ENCODE results near the gene SGPP2. TPM values are rescaled to one million over a fixed set of nuclear protein-coding genes. Genes with fewer than 3 reads are reported as not detected.

Gene SGPP2
- total and polyA plus RNA-seq, 2 donors = 4.4 to 5.4 TPM

GRCh38 chr2:222450021-222450420 lies 25.7 kb downstream of the SGPP2 start:
- no peak for DNase-seq (ENCODE audit: low read depth in 6 of 9, low spot score in 9 of 9)
- H3K9me3 ChIP-seq (ENCODE audit: control insufficient read depth in 2 of 2, insufficient read depth in 1 of 2, low read length in 1 of 2) = no peaks in the 10 kb centered on the region
- no peak overlapping the region for H3K4me3 ChIP-seq (ENCODE audit: low read length in 2 of 2)
- H3K27me3 ChIP-seq (ENCODE audit: control insufficient read depth in 2 of 2, insufficient read depth in 1 of 2, low read length in 1 of 2) = no peaks in the 10 kb centered on the region
- WGBS = 91% methylated on average over 2 of the region's 2 CpGs
- H3K27ac ChIP-seq (ENCODE audit: low read depth in 1 of 2, low read length in 1 of 2) = no peak overlapping the region
- no peaks in the 10 kb centered on the region for H3K36me3 ChIP-seq (ENCODE audit: control insufficient read depth in 2 of 2, insufficient read depth in 2 of 2, low read length in 1 of 2)
- no peaks in the 10 kb centered on the region for H3K4me1 ChIP-seq (ENCODE audit: control insufficient read depth in 2 of 2, insufficient read depth in 2 of 2, low read length in 2 of 2)

DNA sequence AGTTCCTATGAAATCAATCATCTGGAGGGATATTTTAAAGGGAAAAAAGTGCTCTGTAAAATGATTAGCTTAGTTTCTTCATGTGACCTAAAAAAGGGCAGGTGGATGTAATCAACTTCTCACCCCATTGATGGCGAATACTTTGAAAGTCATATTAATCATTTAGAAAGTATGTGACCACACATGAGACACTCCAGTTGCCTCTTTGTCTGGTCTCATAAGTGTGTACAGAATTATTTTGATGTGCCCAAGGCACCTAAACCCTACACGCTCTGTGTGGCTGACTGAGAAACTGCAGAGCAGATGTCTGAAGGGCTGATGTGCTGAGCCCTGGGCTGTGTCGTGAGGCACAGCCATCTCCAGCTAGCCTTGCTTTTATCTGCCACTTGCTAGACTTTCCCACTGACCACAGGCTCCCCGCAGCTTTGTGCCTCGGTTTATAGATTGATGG lies 26.9 kb downstream of the SGPP2 start:
- no peak for DNase-seq (ENCODE audit: low read depth in 6 of 9, low spot score in 9 of 9)
- no peak overlapping the region for H3K4me3 ChIP-seq (ENCODE audit: low read length in 2 of 2)
- H3K4me1 ChIP-seq (ENCODE audit: control insufficient read depth in 2 of 2, insufficient read depth in 2 of 2, low read length in 2 of 2) = no peaks in the 10 kb centered on the region
- H3K27ac ChIP-seq (ENCODE audit: low read depth in 1 of 2, low read length in 1 of 2) = no peak overlapping the region
- no peaks in the 10 kb centered on the region for H3K9me3 ChIP-seq (ENCODE audit: control insufficient read depth in 2 of 2, insufficient read depth in 1 of 2, low read length in 1 of 2)
- H3K27me3 ChIP-seq (ENCODE audit: control insufficient read depth in 2 of 2, insufficient read depth in 1 of 2, low read length in 1 of 2) = no peaks in the 10 kb centered on the region
- WGBS = 92% methylated on average over 5 of the region's 5 CpGs
- no peaks in the 10 kb centered on the region for H3K36me3 ChIP-seq (ENCODE audit: control insufficient read depth in 2 of 2, insufficient read depth in 2 of 2, low read length in 1 of 2)

DNA sequence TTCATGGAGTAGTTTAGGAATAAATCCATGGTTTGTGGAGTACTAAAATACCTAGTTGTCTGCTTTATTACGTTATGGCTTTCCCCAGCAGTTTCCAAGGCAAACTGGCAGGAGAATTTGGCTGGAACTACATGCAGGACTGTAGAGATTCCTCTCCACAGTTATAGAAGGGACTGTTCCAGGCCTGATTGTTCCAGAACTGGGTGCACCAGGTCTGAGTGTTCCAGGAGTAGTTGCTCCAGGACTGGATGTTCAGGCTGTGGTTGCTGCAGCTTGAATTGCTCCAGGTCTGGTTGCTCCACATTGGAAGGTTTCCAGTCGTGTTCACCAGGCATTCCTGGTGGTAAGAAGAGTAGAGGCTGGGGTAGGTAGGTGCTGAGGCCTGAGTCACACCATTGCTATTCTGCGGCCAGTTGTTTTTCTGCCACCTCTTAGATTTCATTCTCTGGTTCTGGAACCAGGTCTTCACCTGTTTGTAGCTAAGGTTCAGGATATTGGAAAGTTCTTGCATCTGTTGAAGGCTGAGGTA lies 28.1 kb downstream of the SGPP2 start:
- Histone ChIP-seq H3K4me1 (ENCODE audit: control insufficient read depth in 2 of 2, insufficient read depth in 2 of 2, low read length in 2 of 2) (no peaks in the 10 kb centered on the region), H3K27me3 (ENCODE audit: control insufficient read depth in 2 of 2, insufficient read depth in 1 of 2, low read length in 1 of 2) (no peaks in the 10 kb centered on the region), H3K36me3 (ENCODE audit: control insufficient read depth in 2 of 2, insufficient read depth in 2 of 2, low read length in 1 of 2) (no peaks in the 10 kb centered on the region), H3K27ac (ENCODE audit: low read depth in 1 of 2, low read length in 1 of 2) (no peak overlapping the region), H3K9me3 (ENCODE audit: control insufficient read depth in 2 of 2, insufficient read depth in 1 of 2, low read length in 1 of 2) (no peaks in the 10 kb centered on the region), H3K4me3 (ENCODE audit: low read length in 2 of 2) (no peak overlapping the region)
- no peak for DNase-seq (ENCODE audit: low read depth in 6 of 9, low spot score in 9 of 9)
- WGBS = 86% methylated on average over 3 of the region's 3 CpGs

DNA sequence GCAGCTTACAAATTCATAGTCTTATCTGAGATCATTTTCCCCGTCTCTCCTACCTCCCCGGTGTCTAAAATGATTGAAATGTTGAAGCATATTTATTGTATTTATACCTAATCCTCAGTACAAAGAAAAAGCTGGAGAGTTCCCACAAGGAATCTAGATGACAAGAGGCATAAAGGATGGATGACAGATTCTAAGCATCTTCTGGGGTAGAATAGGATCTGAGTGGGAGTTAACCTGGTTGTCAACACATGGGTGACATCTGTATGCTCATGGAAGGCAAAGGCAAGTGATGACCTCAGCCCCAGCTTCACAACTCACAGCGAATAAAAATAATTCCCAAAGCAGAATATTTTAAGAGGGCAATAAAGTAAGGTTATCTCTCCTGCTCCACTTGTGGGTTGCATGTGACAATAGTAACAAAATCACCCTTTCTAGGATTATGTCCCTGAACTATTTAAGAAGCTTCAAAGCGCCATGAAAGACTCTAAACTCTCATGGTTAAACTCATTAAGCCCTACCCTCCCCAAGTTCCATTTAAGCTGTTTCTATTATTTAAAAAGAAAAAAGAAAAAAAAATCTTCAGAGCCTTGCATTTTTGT lies 32.2 kb downstream of the SGPP2 start:
- H3K36me3 ChIP-seq (ENCODE audit: control insufficient read depth in 2 of 2, insufficient read depth in 2 of 2, low read length in 1 of 2) = no peaks in the 10 kb centered on the region
- whole genome bisulfite sequencing = 97% methylated on average over 4 of the region's 4 CpGs
- no peak for DNase-seq (ENCODE audit: low read depth in 6 of 9, low spot score in 9 of 9)
- no peak overlapping the region for H3K27ac ChIP-seq (ENCODE audit: low read depth in 1 of 2, low read length in 1 of 2)
- no peaks in the 10 kb centered on the region for H3K4me1 ChIP-seq (ENCODE audit: control insufficient read depth in 2 of 2, insufficient read depth in 2 of 2, low read length in 2 of 2)
- H3K27me3 ChIP-seq (ENCODE audit: control insufficient read depth in 2 of 2, insufficient read depth in 1 of 2, low read length in 1 of 2) = no peaks in the 10 kb centered on the region
- H3K4me3 ChIP-seq (ENCODE audit: low read length in 2 of 2) = no peak overlapping the region
- H3K9me3 ChIP-seq (ENCODE audit: control insufficient read depth in 2 of 2, insufficient read depth in 1 of 2, low read length in 1 of 2) = no peaks in the 10 kb centered on the region

GRCh38 chr2:222459983-222460382 lies 35.6 kb downstream of the SGPP2 start:
- H3K27me3 ChIP-seq (ENCODE audit: control insufficient read depth in 2 of 2, insufficient read depth in 1 of 2, low read length in 1 of 2) = no peaks in the 10 kb centered on the region
- WGBS = 96% methylated on average over 10 of the region's 10 CpGs
- no peaks in the 10 kb centered on the region for H3K4me1 ChIP-seq (ENCODE audit: control insufficient read depth in 2 of 2, insufficient read depth in 2 of 2, low read length in 2 of 2)
- no peak overlapping the region for H3K4me3 ChIP-seq (ENCODE audit: low read length in 2 of 2)
- H3K9me3 ChIP-seq (ENCODE audit: control insufficient read depth in 2 of 2, insufficient read depth in 1 of 2, low read length in 1 of 2) = no peaks in the 10 kb centered on the region
- H3K36me3 ChIP-seq (ENCODE audit: control insufficient read depth in 2 of 2, insufficient read depth in 2 of 2, low read length in 1 of 2) = no peaks in the 10 kb centered on the region
- no peak for DNase-seq (ENCODE audit: low read depth in 6 of 9, low spot score in 9 of 9)
- H3K27ac ChIP-seq (ENCODE audit: low read depth in 1 of 2, low read length in 1 of 2) = no peak overlapping the region

GRCh38 chr2:222465746-222466145 lies 41.4 kb downstream of the SGPP2 start:
- H3K4me3 ChIP-seq (ENCODE audit: low read length in 2 of 2) = no peak overlapping the region
- H3K27ac ChIP-seq (ENCODE audit: low read depth in 1 of 2, low read length in 1 of 2) = no peak overlapping the region
- 83% methylated on average over 3 of the region's 3 CpGs for WGBS
- H3K27me3 ChIP-seq (ENCODE audit: control insufficient read depth in 2 of 2, insufficient read depth in 1 of 2, low read length in 1 of 2) = no peaks in the 10 kb centered on the region
- H3K4me1 ChIP-seq (ENCODE audit: control insufficient read depth in 2 of 2, insufficient read depth in 2 of 2, low read length in 2 of 2) = no peaks in the 10 kb centered on the region
- no peaks in the 10 kb centered on the region for H3K36me3 ChIP-seq (ENCODE audit: control insufficient read depth in 2 of 2, insufficient read depth in 2 of 2, low read length in 1 of 2)
- DNase-seq (ENCODE audit: low read depth in 6 of 9, low spot score in 9 of 9) = no peak
- H3K9me3 ChIP-seq (ENCODE audit: control insufficient read depth in 2 of 2, insufficient read depth in 1 of 2, low read length in 1 of 2) = no peaks in the 10 kb centered on the region

DNA sequence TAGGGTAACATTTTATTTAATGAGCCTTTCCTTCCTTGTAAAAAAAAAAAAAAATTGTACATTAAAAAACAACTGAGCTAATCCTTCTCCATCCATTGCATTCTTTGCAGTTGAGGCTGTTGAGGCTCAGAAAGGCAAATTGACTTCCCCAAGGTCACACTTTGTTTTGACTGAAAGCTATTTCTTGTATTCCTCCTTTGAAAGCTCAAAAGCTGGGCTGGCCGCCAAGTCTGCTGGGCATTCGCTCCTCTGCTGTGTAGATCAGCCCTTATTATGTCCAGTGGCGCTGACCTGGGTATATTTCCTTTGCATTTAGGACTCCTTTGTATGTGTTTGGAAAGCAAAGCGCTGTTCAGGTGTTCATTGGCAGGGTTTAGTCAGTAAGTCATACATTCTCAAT lies 44.0 kb downstream of the SGPP2 start:
- Histone ChIP-seq H3K4me1 (ENCODE audit: control insufficient read depth in 2 of 2, insufficient read depth in 2 of 2, low read length in 2 of 2) (no peaks in the 10 kb centered on the region), H3K9me3 (ENCODE audit: control insufficient read depth in 2 of 2, insufficient read depth in 1 of 2, low read length in 1 of 2) (no peaks in the 10 kb centered on the region), H3K4me3 (ENCODE audit: low read length in 2 of 2) (no peak overlapping the region), H3K27ac (ENCODE audit: low read depth in 1 of 2, low read length in 1 of 2) (no peak overlapping the region), H3K27me3 (ENCODE audit: control insufficient read depth in 2 of 2, insufficient read depth in 1 of 2, low read length in 1 of 2) (no peaks in the 10 kb centered on the region), H3K36me3 (ENCODE audit: control insufficient read depth in 2 of 2, insufficient read depth in 2 of 2, low read length in 1 of 2) (no peaks in the 10 kb centered on the region)
- no peak for DNase-seq (ENCODE audit: low read depth in 6 of 9, low spot score in 9 of 9)
- WGBS = 92% methylated on average over 4 of the region's 4 CpGs

DNA sequence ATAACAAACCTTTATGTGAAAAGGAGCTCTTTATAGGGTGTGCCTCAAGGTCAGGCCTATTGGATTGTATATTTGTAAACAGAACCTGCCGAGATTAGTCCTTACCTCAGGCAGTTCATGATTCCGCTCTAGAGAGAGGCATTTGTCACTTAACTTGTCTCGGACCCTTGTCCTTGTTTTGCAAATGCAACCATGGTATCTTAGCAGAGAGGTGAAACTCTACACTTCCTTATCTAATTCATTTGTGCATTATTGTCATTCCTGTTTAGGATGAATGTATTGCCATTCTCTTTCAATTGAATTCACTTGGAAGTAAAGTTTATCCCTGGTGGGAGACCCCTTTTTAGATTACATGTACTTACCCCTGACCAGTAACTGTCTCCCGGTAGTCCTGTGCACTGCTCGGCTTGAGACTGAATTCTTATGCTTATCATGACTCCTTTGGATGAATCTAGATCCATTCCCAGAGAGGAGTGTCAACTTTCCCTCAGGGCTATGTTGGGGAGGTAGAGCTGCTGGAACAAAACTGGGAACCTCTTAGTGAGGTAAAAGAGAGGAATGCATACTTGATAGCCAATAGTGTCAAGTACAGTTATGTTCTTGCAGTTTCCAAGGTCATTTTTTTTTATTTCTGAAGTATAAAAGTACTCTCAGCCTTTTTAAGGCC lies 46.6 kb downstream of the SGPP2 start:
- Histone ChIP-seq H3K27me3 (ENCODE audit: control insufficient read depth in 2 of 2, insufficient read depth in 1 of 2, low read length in 1 of 2) (no peaks in the 10 kb centered on the region), H3K27ac (ENCODE audit: low read depth in 1 of 2, low read length in 1 of 2) (no peak overlapping the region), H3K9me3 (ENCODE audit: control insufficient read depth in 2 of 2, insufficient read depth in 1 of 2, low read length in 1 of 2) (no peaks in the 10 kb centered on the region), H3K36me3 (ENCODE audit: control insufficient read depth in 2 of 2, insufficient read depth in 2 of 2, low read length in 1 of 2) (no peaks in the 10 kb centered on the region), H3K4me1 (ENCODE audit: control insufficient read depth in 2 of 2, insufficient read depth in 2 of 2, low read length in 2 of 2) (no peaks in the 10 kb centered on the region), H3K4me3 (ENCODE audit: low read length in 2 of 2) (no peak overlapping the region)
- DNase-seq (ENCODE audit: low read depth in 6 of 9, low spot score in 9 of 9) = no peak
- 91% methylated on average over 5 of the region's 5 CpGs for WGBS

DNA sequence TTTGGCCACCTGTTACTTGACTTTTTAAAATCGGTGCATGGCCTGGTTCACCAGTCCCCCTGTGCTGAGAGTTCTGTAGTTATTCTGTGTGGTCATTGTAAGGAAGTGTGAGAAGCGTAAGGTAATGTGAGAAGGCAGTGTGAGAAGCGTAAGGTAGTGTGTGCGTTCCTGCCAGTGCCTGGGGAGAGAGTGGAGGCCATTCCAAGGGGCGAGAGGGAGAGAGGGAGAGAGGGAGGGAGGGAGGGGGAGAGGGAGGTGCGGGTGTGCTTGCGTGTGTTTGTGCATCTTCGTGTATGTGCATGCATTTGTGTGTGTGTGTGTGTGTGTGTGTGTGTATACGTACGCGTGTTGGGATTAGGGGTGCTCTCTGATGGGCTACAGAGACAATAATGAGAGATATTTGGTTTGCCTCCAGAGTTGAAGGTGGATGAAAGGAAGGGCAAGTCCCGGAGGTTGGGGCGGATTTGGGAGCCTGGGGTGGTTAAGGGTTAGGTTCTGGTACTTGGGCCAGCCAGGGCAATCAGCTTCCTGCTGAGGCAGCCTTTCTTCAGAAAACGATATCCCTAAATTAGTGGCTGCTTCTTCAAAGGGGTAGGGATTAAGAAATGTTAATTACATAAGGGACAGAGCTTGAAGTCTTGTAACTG lies 53.7 kb downstream of the SGPP2 start:
- no peak for DNase-seq (ENCODE audit: low read depth in 6 of 9, low spot score in 9 of 9)
- H3K4me1 ChIP-seq (ENCODE audit: control insufficient read depth in 2 of 2, insufficient read depth in 2 of 2, low read length in 2 of 2) = peaks cover 0 to 2% of the 10 kb centered on the region in 2 donors
- H3K4me3 ChIP-seq (ENCODE audit: low read length in 2 of 2) = no peak overlapping the region
- WGBS = 73% methylated on average over 14 of the region's 14 CpGs
- no peaks in the 10 kb centered on the region for H3K36me3 ChIP-seq (ENCODE audit: control insufficient read depth in 2 of 2, insufficient read depth in 2 of 2, low read length in 1 of 2)
- no peaks in the 10 kb centered on the region for H3K27me3 ChIP-seq (ENCODE audit: control insufficient read depth in 2 of 2, insufficient read depth in 1 of 2, low read length in 1 of 2)
- no peaks in the 10 kb centered on the region for H3K9me3 ChIP-seq (ENCODE audit: control insufficient read depth in 2 of 2, insufficient read depth in 1 of 2, low read length in 1 of 2)
- H3K27ac ChIP-seq (ENCODE audit: low read depth in 1 of 2, low read length in 1 of 2) = no peak overlapping the region
